Muscle of back (tissue), 11 donors: ENCODE measurements around the gene HOXC12. TPM values are rescaled to one million over a fixed set of nuclear protein-coding genes. Genes with fewer than 3 reads are reported as not detected.

ENCODE experiments used
- DNase-seq, 3 donors: peaks; one replicate each; pipeline versions ENCODE4 v3.0.0 to v3.0.0-alpha.2; 2013
- polyA plus RNA-seq, 10 donors: library from polyadenylated mRNA; unstranded; fragments of 120-200 nt; gene quantifications; one replicate each; pipeline ENCODE4 v1.2.1, GENCODE V29; 2013; ENCODE audit not compliant: insufficient read length in 10 of 10

HOXC12 gene
- polyA plus RNA-seq, 10 donors: 0.61 TPM; not detected in 8

- DNase-seq: no peak
Measured at GRCh38 chr12:54007538-54008259, 53.0 kb downstream of the HOXC12 start.

- DNase-seq: no peak
Measured at GRCh38 chr12:54008260-54008552, 53.5 kb downstream of the HOXC12 start.

Other genes with a start within 250 kb of the HOXC12 start
- gene CALCOCO1, start 227.5 kb upstream of the HOXC12 start, polyA plus RNA-seq: 10 to 100 TPM; 63.6 to 99.1 (median 79.6) TPM
- not detected for gene CISTR, start 202.9 kb upstream of the HOXC12 start, polyA plus RNA-seq
- 1 to 10 TPM in 1 of 10 donors, under 1 TPM in 1, not detected in 8; 0.68 to 1.4 TPM for gene HOXC13, start 16.1 kb upstream of the HOXC12 start, polyA plus RNA-seq
- gene HOXC11, start 18.2 kb downstream of the HOXC12 start, polyA plus RNA-seq: 1 to 10 TPM in 4 of 10 donors, under 1 TPM in 2, not detected in 4; 0.08 to 9.7 (median 2.8) TPM
- 1 to 10 TPM in 2 of 10 donors, under 1 TPM in 4, not detected in 4; 0.05 to 7.9 (median 0.68) TPM for gene HOTAIR, start 20.1 kb downstream of the HOXC12 start, polyA plus RNA-seq
- 10 to 100 TPM in 5 of 10 donors, under 1 TPM in 3, not detected in 2; 0.33 to 55.3 (median 28.8) TPM for gene HOXC10, start 30.2 kb downstream of the HOXC12 start, polyA plus RNA-seq
- 10 to 100 TPM in 5 of 10 donors, 1 to 10 TPM in 2, under 1 TPM in 3; 0.75 to 18.3 (median 8.0) TPM for gene HOXC9, start 45.3 kb downstream of the HOXC12 start, polyA plus RNA-seq
- gene HOXC8, start 54.1 kb downstream of the HOXC12 start, polyA plus RNA-seq: 10 to 100 TPM in 3 of 10 donors, 1 to 10 TPM in 3, under 1 TPM in 4; 0.50 to 13.8 (median 4.5) TPM
- 10 to 100 TPM in 8 of 10 donors, 1 to 10 TPM in 2; 9.6 to 30.4 (median 13.2) TPM for gene HOXC6, start 73.5 kb downstream of the HOXC12 start, polyA plus RNA-seq
- 1 to 10 TPM in 9 of 10 donors, under 1 TPM in 1; 0.63 to 2.7 (median 1.8) TPM for gene HOXC5, start 78.1 kb downstream of the HOXC12 start, polyA plus RNA-seq
- gene HOXC4, start 98.9 kb downstream of the HOXC12 start, polyA plus RNA-seq: 10 to 100 TPM; 17.4 to 26.2 (median 20.8) TPM
- 10 to 100 TPM; 20.0 to 27.4 (median 23.0) TPM for gene SMUG1, start 234.1 kb downstream of the HOXC12 start, polyA plus RNA-seq